Endothelial cell of umbilical vein (primary cell): ENCODE data around the gene RHOBTB1. TPM values are rescaled to one million over a fixed set of nuclear protein-coding genes. Genes with fewer than 3 reads are reported as not detected.

ENCODE experiments used
- BruUV-seq: library from RNA; stranded (reverse); fragments of 400-500 nt; replicated peaks from 2 replicates; lab custom pipeline; 2021; lab: Mats Ljungman, UMichigan
- CTCF ChIA-PET: fragments of 300-600, 350-600 bp; sonication (Branson Sonifier 250); formaldehyde crosslinking; loops from one replicate; lab custom pipeline; 2021; ENCODE audit warnings: antibody characterized with exemption, inconsistent platforms; lab: Charles Lee
- POLR2A ChIA-PET: fragments of 300-600, 350-600 bp; sonication (Branson Sonifier 250); formaldehyde crosslinking; loops from one replicate; lab custom pipeline; 2021; ENCODE audit warnings: antibody characterized with exemption, inconsistent platforms; lab: Charles Lee
- DNase-seq: peaks from one replicate; pipeline ENCODE4 v3.0.0-alpha.2; 2011; ENCODE audit warnings: low read depth, low spot score
- FAIRE-seq: peaks from 2 replicates; lab custom pipeline; 2011; peaks lifted over from hg19 to GRCh38; lab: Jason Lieb, UNC
- H2AFZ ChIP-seq: 2 replicates; pipeline ENCODE4 v1.6.0; 2012; ENCODE audit warnings: low read depth, low read length, control low read depth, inconsistent platforms
- H3K27ac ChIP-seq: 2 replicates; pipeline ENCODE4 v1.5.1; 2011; ENCODE audit warnings: low read depth, mild to moderate bottlenecking, control low read depth, low read length, moderate library complexity; ENCODE audit not compliant: insufficient read depth
- H3K27me3 ChIP-seq, 2 experiments: 2 replicates each; pipeline versions ENCODE4 v1.6.0 to v1.6.1; 2011; ENCODE audit warnings: low read length in 2 of 2, mixed read lengths in 1 of 2; ENCODE audit not compliant: control insufficient read depth in 2 of 2, insufficient read depth in 2 of 2
- H3K36me3 ChIP-seq, 2 experiments: 2 replicates in 1 of 2; 3 replicates in 1 of 2; pipeline ENCODE4 v1.5.1; 2011; ENCODE audit warnings: low read length in 2 of 2, mild to moderate bottlenecking in 1 of 2, moderate library complexity in 1 of 2; ENCODE audit not compliant: control insufficient read depth in 2 of 2, insufficient read depth in 2 of 2; ENCODE audit errors: extremely low read depth in 1 of 2
- H3K4me1 ChIP-seq: 3 replicates; pipeline ENCODE4 v1.5.1; 2011; ENCODE audit warnings: mild to moderate bottlenecking, low read length; ENCODE audit not compliant: control insufficient read depth, insufficient read depth; ENCODE audit errors: extremely low read depth
- H3K4me2 ChIP-seq: 2 replicates; pipeline ENCODE4 v1.6.1; 2011; ENCODE audit warnings: low read length, control low read depth, mixed read lengths; ENCODE audit not compliant: insufficient read depth
- H3K4me3 ChIP-seq, 3 experiments: fragments of 200-600 bp in 1 of 3; sonication (generic), shearing (Covaris generic) in 1 of 3; replicated peaks in 1 of 3; 2 replicates each; pipeline ENCODE4 v1.5.1; 2011 to 2016; ENCODE audit warnings: control low read depth in 3 of 3, low read length in 3 of 3, mild to moderate bottlenecking in 2 of 3, inconsistent platforms in 1 of 3, low read depth in 1 of 3, moderate library complexity in 1 of 3; ENCODE audit not compliant: insufficient read depth in 1 of 3
- H3K79me2 ChIP-seq: 2 replicates; pipeline ENCODE4 v1.6.0; 2012; ENCODE audit warnings: low read length, inconsistent platforms; ENCODE audit not compliant: control insufficient read depth, insufficient read depth
- H3K9ac ChIP-seq: replicated peaks from 2 replicates; pipeline ENCODE3; 2011; ENCODE audit warnings: low read length, control low read depth; ENCODE audit not compliant: insufficient read depth; ENCODE audit errors: extremely low read depth
- H3K9me1 ChIP-seq: replicated peaks from 3 replicates; pipeline ENCODE4 v1.6.0; 2011; ENCODE audit warnings: mild to moderate bottlenecking, low read length; ENCODE audit not compliant: control insufficient read depth, insufficient read depth; ENCODE audit errors: extremely low read depth
- H3K9me3 ChIP-seq: replicated peaks from 2 replicates; pipeline ENCODE4 v1.5.1; 2012; ENCODE audit warnings: low read length, inconsistent platforms; ENCODE audit not compliant: control insufficient read depth, insufficient read depth
- H4K20me1 ChIP-seq: replicated peaks from 2 replicates; pipeline ENCODE3; 2011; ENCODE audit warnings: mild to moderate bottlenecking, low read length; ENCODE audit not compliant: control insufficient read depth, insufficient read depth; ENCODE audit errors: extremely low read depth
- EZH2 ChIP-seq: IDR thresholded peaks from 2 replicates; pipeline ENCODE4 v1.6.1; 2012; ENCODE audit warnings: borderline replicate concordance, low read depth, mild to moderate bottlenecking, moderate library complexity, low read length, inconsistent platforms; ENCODE audit not compliant: severe bottlenecking
- FOS ChIP-seq: IDR thresholded peaks from 2 replicates; pipeline ENCODE4 v1.6.1; 2011; ENCODE audit warnings: mild to moderate bottlenecking, low read length, moderate library complexity, borderline replicate concordance; ENCODE audit not compliant: insufficient read depth
- GATA2 ChIP-seq: IDR thresholded peaks from 2 replicates; pipeline ENCODE4 v1.7.0; 2011; ENCODE audit warnings: low read depth, mild to moderate bottlenecking, moderate library complexity, mixed read lengths, low read length; ENCODE audit not compliant: insufficient read length, insufficient read depth
- JUN ChIP-seq: IDR thresholded peaks from 2 replicates; pipeline ENCODE4 v1.6.1; 2011; ENCODE audit warnings: borderline replicate concordance, low read depth; ENCODE audit not compliant: insufficient read length, insufficient read depth
- MYC ChIP-seq: IDR thresholded peaks from one replicate; pipeline ENCODE4 v1.6.1; 2011; ENCODE audit warnings: mild to moderate bottlenecking, low read depth, low read length
- POLR2A ChIP-seq: IDR thresholded peaks from 2 replicates; pipeline ENCODE4 v1.6.1; 2012; ENCODE audit warnings: low read depth, mild to moderate bottlenecking, control low read depth, low read length
- POLR2AphosphoS5 ChIP-seq: IDR thresholded peaks from 2 replicates; pipeline ENCODE4 v1.6.1; 2012; ENCODE audit warnings: low read depth, mild to moderate bottlenecking, control low read depth, low read length, moderate library complexity; ENCODE audit not compliant: insufficient read depth
- dilution Hi-C: fragments of 300-500 bp; cut with MboI; formaldehyde crosslinking; loops from one replicate; pipeline ENCODE4 v1.15.0; 2019; ENCODE audit warnings: low sequenced_read_pairs; ENCODE audit not compliant: extremely low pct_ligation_motif_present
- intact Hi-C: fragments of 100-400 bp; cut with micrococcal nuclease; formaldehyde crosslinking; loops from one replicate; pipeline ENCODE4 v1.10.0; 2022
- polyA plus RNA-seq, 4 experiments: library from polyadenylated mRNA; depleted of rRNA in 3 of 4; stranded (reverse) in 3 of 4; unstranded in 1 of 4; fragments of >200 nt; gene quantifications; 2 replicates each; pipeline versions ENCODE4 v1.2.1 to v1.2.3, GENCODE V29; 2011 to 2012; ENCODE audit warnings: missing spikeins in 1 of 4
- total RNA-seq: library from RNA; stranded (reverse); gene quantifications from 2 replicates; pipeline ENCODE4 v1.2.3, GENCODE V29; 2021
- TF ChIP-seq, protein P1 (sequence below): IDR thresholded peaks from 2 replicates; pipeline ENCODE4 v1.6.1; 2011; ENCODE audit not compliant: insufficient read depth, insufficient read length
- TF ChIP-seq, protein P2 (sequence below), 2 donors: IDR thresholded peaks; 1 replicate in 1 of 2; 2 replicates in 1 of 2; pipeline ENCODE4 v1.5.1; 2011; ENCODE audit warnings: low read length in 2 of 2, mild to moderate bottlenecking in 2 of 2, moderate library complexity in 2 of 2, control low read depth in 1 of 2, inconsistent platforms in 1 of 2, low read depth in 1 of 2; ENCODE audit not compliant: insufficient read depth in 1 of 2; ENCODE audit errors: extremely low read depth in 1 of 2

Gene RHOBTB1
- total and polyA plus RNA-seq, 2 donors (not counting 3 experiments of a cell fraction or from before 2014, with no cell fraction given), result 21.2 to 31.0 TPM

DNA sequence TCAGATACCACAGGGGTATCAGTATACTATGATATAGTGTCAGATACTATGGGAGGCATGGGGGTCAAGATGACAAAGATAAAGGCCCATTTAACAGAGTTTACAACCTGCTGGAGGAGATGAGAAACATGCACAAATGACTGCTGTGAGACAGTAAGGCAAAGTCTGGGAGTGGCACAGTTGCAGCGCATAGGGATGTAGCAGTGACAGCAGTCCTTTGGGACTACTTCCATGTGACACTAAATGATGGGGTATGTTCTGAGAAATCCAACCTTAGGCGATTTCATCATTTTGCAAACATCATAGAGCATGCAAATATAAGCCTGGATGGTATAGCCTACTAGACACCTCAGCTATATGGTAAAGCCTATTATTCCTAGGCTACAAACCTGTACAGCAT, 108.9 kb downstream of the RHOBTB1 start:
- CTCF ChIA-PET, result interaction anchor here (3.2 kb wide), 1 partner anchor 15 kb away, joined by 10 read pairs; no protein-coding TSS in a partner anchor
- H3K9me1 ChIP-seq, result no peaks in the 10 kb centered on the region
- POLR2A ChIA-PET, result no interaction called here
- no peaks in the 10 kb centered on the region for H4K20me1 ChIP-seq
- H3K79me2 ChIP-seq, result no peaks in the 10 kb centered on the region
- no peak for FAIRE-seq
- no TSS peak for BruUV-seq
- DNase-seq, result no peak
- no peaks in the 10 kb centered on the region for H3K4me1 ChIP-seq
- H3K9me3 ChIP-seq, result no peaks in the 10 kb centered on the region
- H3K36me3 ChIP-seq, result no peaks in the 10 kb centered on the region
- no peak overlapping the region for H3K4me3 ChIP-seq
- dilution Hi-C loops, result no loop called here
- intact Hi-C loops, result no loop called here
- H2AFZ ChIP-seq, result no peak overlapping the region
- H3K27ac ChIP-seq, result no peak overlapping the region
- no peaks in the 10 kb centered on the region for H3K27me3 ChIP-seq
- no peak overlapping the region for H3K4me2 ChIP-seq
- no peak overlapping the region for H3K9ac ChIP-seq
- TF ChIP-seq EZH2 (no peak), POLR2A (no peak), JUN (no peak), MYC (no peak), FOS (no peak), GATA2 (no peak), POLR2AphosphoS5 (no peak)
- TF ChIP-seq, protein P1, sequence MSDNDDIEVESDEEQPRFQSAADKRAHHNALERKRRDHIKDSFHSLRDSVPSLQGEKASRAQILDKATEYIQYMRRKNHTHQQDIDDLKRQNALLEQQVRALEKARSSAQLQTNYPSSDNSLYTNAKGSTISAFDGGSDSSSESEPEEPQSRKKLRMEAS, result no peak
- TF ChIP-seq, protein P2, sequence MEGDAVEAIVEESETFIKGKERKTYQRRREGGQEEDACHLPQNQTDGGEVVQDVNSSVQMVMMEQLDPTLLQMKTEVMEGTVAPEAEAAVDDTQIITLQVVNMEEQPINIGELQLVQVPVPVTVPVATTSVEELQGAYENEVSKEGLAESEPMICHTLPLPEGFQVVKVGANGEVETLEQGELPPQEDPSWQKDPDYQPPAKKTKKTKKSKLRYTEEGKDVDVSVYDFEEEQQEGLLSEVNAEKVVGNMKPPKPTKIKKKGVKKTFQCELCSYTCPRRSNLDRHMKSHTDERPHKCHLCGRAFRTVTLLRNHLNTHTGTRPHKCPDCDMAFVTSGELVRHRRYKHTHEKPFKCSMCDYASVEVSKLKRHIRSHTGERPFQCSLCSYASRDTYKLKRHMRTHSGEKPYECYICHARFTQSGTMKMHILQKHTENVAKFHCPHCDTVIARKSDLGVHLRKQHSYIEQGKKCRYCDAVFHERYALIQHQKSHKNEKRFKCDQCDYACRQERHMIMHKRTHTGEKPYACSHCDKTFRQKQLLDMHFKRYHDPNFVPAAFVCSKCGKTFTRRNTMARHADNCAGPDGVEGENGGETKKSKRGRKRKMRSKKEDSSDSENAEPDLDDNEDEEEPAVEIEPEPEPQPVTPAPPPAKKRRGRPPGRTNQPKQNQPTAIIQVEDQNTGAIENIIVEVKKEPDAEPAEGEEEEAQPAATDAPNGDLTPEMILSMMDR (IDR thresholded peaks at IDR 0.05; ENCODE audit: extremely low read depth in 1 of 2, insufficient read depth in 1 of 2, low read depth in 1 of 2, low read length in 2 of 2), result no peak
